ENCODE data around the gene PRKCE.

DNA sequence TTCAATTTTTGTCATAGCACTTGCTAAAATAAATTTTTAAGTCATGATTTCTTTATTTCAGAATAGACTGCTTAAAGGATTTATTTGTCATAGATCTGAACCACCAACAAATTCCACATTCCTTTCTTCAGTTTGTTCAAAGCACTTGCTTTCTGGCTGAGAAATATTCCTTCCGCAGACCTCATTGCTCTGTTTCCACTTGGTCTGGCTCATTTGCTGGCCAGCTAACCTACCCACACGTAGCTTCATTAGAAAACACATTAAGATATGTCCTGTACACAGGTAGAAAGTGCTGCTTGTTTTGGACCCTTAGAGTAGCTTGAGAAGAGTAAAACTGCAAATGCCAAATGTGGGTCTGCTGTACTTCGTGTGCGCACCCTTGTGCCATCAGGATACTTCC, 479.0 kb downstream of the PRKCE start:
- no peak for TF ChIP-seq EZH2 (IDR thresholded peaks at IDR 0.05; ENCODE audit: low read depth)
- TF ChIP-seq, protein P1, sequence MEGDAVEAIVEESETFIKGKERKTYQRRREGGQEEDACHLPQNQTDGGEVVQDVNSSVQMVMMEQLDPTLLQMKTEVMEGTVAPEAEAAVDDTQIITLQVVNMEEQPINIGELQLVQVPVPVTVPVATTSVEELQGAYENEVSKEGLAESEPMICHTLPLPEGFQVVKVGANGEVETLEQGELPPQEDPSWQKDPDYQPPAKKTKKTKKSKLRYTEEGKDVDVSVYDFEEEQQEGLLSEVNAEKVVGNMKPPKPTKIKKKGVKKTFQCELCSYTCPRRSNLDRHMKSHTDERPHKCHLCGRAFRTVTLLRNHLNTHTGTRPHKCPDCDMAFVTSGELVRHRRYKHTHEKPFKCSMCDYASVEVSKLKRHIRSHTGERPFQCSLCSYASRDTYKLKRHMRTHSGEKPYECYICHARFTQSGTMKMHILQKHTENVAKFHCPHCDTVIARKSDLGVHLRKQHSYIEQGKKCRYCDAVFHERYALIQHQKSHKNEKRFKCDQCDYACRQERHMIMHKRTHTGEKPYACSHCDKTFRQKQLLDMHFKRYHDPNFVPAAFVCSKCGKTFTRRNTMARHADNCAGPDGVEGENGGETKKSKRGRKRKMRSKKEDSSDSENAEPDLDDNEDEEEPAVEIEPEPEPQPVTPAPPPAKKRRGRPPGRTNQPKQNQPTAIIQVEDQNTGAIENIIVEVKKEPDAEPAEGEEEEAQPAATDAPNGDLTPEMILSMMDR (conservative IDR thresholded peaks at IDR 0.05) = no peak
